Mammary epithelial cell (primary cell): ENCODE results near the gene KIAA1614.

ENCODE experiments used
- CTCF ChIP-seq, 2 donors: IDR thresholded peaks in 1 of 2; conservative IDR thresholded peaks in 1 of 2; 2 replicates each; pipeline ENCODE4 v1.5.1; 2011 to 2012; ENCODE audit warnings: inconsistent platforms in 2 of 2, low read length in 2 of 2, mild to moderate bottlenecking in 2 of 2, control low read depth in 1 of 2, low read depth in 1 of 2; ENCODE audit not compliant: insufficient read depth in 1 of 2; ENCODE audit errors: extremely low read depth in 1 of 2
- EZH2 ChIP-seq: IDR thresholded peaks from 2 replicates; pipeline ENCODE4 v1.6.1; 2012; ENCODE audit warnings: low read length, inconsistent platforms, borderline replicate concordance

GRCh38 chr1:180964056-180964455 lies 51.4 kb downstream of the KIAA1614 start:
- TF ChIP-seq CTCF (conservative IDR thresholded peaks at IDR 0.05 in 1 of 2, IDR thresholded peaks at IDR 0.05 in 1 of 2; ENCODE audit: extremely low read depth in 1 of 2, insufficient read depth in 1 of 2, low read depth in 1 of 2, low read length in 2 of 2) (no peak), EZH2 (no peak)
